ENCODE measurements around the gene SYCE1.

- TF ChIP-seq CTCF (IDR thresholded peaks at IDR 0.05): no peak
- no peak for TF ChIP-seq POLR2A (IDR thresholded peaks at IDR 0.05)
Measured at GRCh38 chr10:133592716-133593115, 27.3 kb upstream of the SYCE1 start.
